ENCODE results near the gene NDUFA8.

Gene NDUFA8

GRCh38 chr9:122188369-122188768 lies 28.8 kb upstream of the NDUFA8 start:
- TF ChIP-seq CREB1 (IDR thresholded peaks at IDR 0.05; ENCODE audit: low read depth) (no peak), REST (IDR thresholded peaks at IDR 0.05; ENCODE audit: low read depth) (no peak), RAD21 (IDR thresholded peaks at IDR 0.05; ENCODE audit: low read depth) (no peak)

- TF ChIP-seq ZBTB7A (IDR thresholded peaks at IDR 0.05; ENCODE audit: low read depth) (no peak), NFIC (IDR thresholded peaks at IDR 0.05) (no peak), EGR1 (IDR thresholded peaks at IDR 0.05) (no peak), TAF1 (IDR thresholded peaks at IDR 0.05; ENCODE audit: low read depth) (no peak), FOXM1 (IDR thresholded peaks at IDR 0.05; ENCODE audit: borderline replicate concordance, low read depth) (no peak), MAX (IDR thresholded peaks at IDR 0.05) (no peak), USF1 (IDR thresholded peaks at IDR 0.05) (no peak), RAD21 (IDR thresholded peaks at IDR 0.05; ENCODE audit: low read depth) (no peak), CREB1 (IDR thresholded peaks at IDR 0.05; ENCODE audit: low read depth) (no peak), TCF12 (IDR thresholded peaks at IDR 0.05; ENCODE audit: low read depth) (no peak), REST (IDR thresholded peaks at IDR 0.05; ENCODE audit: low read depth) (no peak), TEAD4 (IDR thresholded peaks at IDR 0.05) (no peak), YY1 (IDR thresholded peaks at IDR 0.05; ENCODE audit: low read depth) (no peak), EP300 (IDR thresholded peaks at IDR 0.05; ENCODE audit: borderline replicate concordance) (no peak), CEBPB (IDR thresholded peaks at IDR 0.05) (no peak)
These were observed 27.3 kb upstream of the NDUFA8 start for GRCh38 chr9:122186777-122187470.

- TF ChIP-seq TCF12 (IDR thresholded peaks at IDR 0.05; ENCODE audit: low read depth), result no peak
- no peak for TF ChIP-seq EGR1 (IDR thresholded peaks at IDR 0.05)
- no peak for TF ChIP-seq CREB1 (IDR thresholded peaks at IDR 0.05; ENCODE audit: low read depth)
- TF ChIP-seq REST (IDR thresholded peaks at IDR 0.05; ENCODE audit: low read depth), result no peak
- no peak for TF ChIP-seq EP300 (IDR thresholded peaks at IDR 0.05; ENCODE audit: borderline replicate concordance)
- no peak for TF ChIP-seq YY1 (IDR thresholded peaks at IDR 0.05; ENCODE audit: low read depth)
- TF ChIP-seq USF1 (IDR thresholded peaks at IDR 0.05), result no peak
- no peak for TF ChIP-seq NFIC (IDR thresholded peaks at IDR 0.05)
- no peak for TF ChIP-seq TAF1 (IDR thresholded peaks at IDR 0.05; ENCODE audit: low read depth)
- TF ChIP-seq TEAD4 (IDR thresholded peaks at IDR 0.05), result no peak
- no peak for TF ChIP-seq MAX (IDR thresholded peaks at IDR 0.05)
- no peak for TF ChIP-seq RAD21 (IDR thresholded peaks at IDR 0.05; ENCODE audit: low read depth)
- no peak for TF ChIP-seq FOXM1 (IDR thresholded peaks at IDR 0.05; ENCODE audit: borderline replicate concordance, low read depth)
- no peak for TF ChIP-seq CEBPB (IDR thresholded peaks at IDR 0.05)
- TF ChIP-seq ZBTB7A (IDR thresholded peaks at IDR 0.05; ENCODE audit: low read depth), result no peak
These were observed 26.7 kb upstream of the NDUFA8 start for GRCh38 chr9:122186301-122186700.

GRCh38 chr9:122184551-122184950 lies 25.0 kb upstream of the NDUFA8 start:
- no peak for TF ChIP-seq USF1 (IDR thresholded peaks at IDR 0.05)
- TF ChIP-seq NFIC (IDR thresholded peaks at IDR 0.05), result no peak
- TF ChIP-seq TEAD4 (IDR thresholded peaks at IDR 0.05), result no peak
- TF ChIP-seq YY1 (IDR thresholded peaks at IDR 0.05; ENCODE audit: low read depth), result no peak
- no peak for TF ChIP-seq ZBTB7A (IDR thresholded peaks at IDR 0.05; ENCODE audit: low read depth)
- no peak for TF ChIP-seq CEBPB (IDR thresholded peaks at IDR 0.05)
- TF ChIP-seq RAD21 (IDR thresholded peaks at IDR 0.05; ENCODE audit: low read depth), result no peak
- no peak for TF ChIP-seq MAX (IDR thresholded peaks at IDR 0.05)
- no peak for TF ChIP-seq EGR1 (IDR thresholded peaks at IDR 0.05)
- no peak for TF ChIP-seq EP300 (IDR thresholded peaks at IDR 0.05; ENCODE audit: borderline replicate concordance)
- TF ChIP-seq TCF12 (IDR thresholded peaks at IDR 0.05; ENCODE audit: low read depth), result no peak
- TF ChIP-seq REST (IDR thresholded peaks at IDR 0.05; ENCODE audit: low read depth), result no peak
- no peak for TF ChIP-seq FOXM1 (IDR thresholded peaks at IDR 0.05; ENCODE audit: borderline replicate concordance, low read depth)
- TF ChIP-seq CREB1 (IDR thresholded peaks at IDR 0.05; ENCODE audit: low read depth), result no peak
- no peak for TF ChIP-seq TAF1 (IDR thresholded peaks at IDR 0.05; ENCODE audit: low read depth)

All from Ishikawa (cell line).